Stimulated activated CD8-positive, alpha-beta memory T cell treated with anti-CD3 and anti-CD28 coated beads, Interleukin-15, amount 100 ng/mL, for 1 hour (primary cell): ENCODE data around the gene ZNF619.

Source experiments
- DNase-seq: peaks from one replicate; pipeline ENCODE4 v3.0.0-alpha.2; 2020; ENCODE audit warnings: low read depth

ZNF619 gene

DNA sequence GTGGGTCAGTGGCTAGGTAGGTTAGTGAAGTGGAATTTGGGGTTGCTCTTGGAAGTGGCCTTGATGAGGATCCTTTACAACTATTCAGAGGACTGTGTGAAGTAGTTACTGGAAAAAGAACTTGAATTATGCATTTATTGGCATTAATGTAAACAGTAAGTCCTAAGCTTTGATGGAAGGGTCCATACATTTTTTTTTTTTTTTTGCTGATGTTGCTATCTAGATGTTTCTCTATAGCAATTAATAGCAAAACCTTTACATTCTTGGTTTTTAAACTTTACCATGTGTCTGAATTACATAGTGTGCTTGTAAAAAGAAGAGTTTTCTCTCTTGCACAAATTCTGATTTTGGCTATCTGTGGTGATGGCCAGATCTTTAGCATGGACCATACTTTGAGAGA lies 57.4 kb downstream of the ZNF619 start:
- no peak for DNase-seq
